Upper lobe of left lung (tissue), 4 donors: ENCODE measurements around the gene CCDC57.

ENCODE experiments used
- POLR2A ChIP-seq, 4 donors: fragments of 450-650 bp; IDR thresholded peaks; one replicate each; pipeline ENCODE4 v1.5.1; 2016 to 2017; ENCODE audit warnings: antibody characterized with exemption in 4 of 4, mild to moderate bottlenecking in 2 of 4
- POLR2AphosphoS5 ChIP-seq, 2 donors: sonication (generic); formaldehyde crosslinking; IDR thresholded peaks; one replicate each; pipeline ENCODE4 v1.5.1; 2017; ENCODE audit warnings: antibody characterized with exemption in 2 of 2
- TF ChIP-seq, protein P1 (sequence below), 6 experiments: fragments of 450-650 bp in 4 of 6; fragments of 200-600 bp in 2 of 6; sonication (generic) in 2 of 6; IDR thresholded peaks; one replicate each; pipeline ENCODE4 v1.5.1; 2016 to 2019; ENCODE audit warnings: antibody characterized with exemption in 6 of 6

DNA sequence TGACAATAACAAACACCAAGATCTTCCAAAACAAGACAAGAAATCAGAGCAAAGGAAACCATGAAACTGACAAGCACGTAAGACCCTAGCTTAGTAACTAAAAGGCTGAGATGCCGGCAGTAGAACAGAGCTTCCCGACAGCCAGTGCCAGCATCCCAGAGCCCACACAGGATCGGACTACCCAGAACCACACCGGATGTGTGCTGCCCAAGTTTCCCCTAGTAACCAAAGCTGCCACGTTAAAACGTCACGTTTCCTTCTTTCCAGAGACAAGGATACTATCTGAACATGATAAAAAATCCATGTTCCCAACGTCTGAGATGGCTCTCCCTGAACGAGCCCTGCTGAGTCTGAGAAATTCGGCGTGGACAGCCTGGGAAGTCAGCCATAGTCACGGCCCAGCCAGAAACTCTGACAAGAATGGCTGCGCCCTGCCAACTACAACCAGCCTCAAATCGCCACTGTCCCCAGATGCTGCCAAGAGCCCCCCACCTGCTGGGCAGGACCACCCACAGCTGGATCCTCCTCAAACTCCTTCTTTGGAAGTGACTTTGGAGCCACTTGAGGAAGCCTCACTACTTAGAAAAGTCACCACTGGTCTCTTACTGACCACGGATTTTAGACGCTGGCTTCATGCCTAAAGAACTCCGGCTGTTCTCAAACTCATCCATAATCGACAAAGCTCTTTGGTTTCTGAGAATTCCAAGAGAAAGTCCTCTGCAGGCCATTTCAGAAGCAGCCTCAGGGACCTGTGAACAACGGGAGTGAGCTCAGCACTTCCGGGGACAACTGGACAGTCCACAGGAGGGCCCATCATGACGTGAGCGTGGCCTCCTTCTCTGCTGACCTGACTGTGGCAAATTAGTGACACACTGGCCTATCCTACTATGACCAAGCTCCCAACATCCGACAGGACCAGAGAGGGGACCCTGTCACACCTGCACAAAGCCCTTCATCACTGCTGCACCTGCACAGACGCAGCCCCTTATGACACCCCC, 16.7 kb downstream of the CCDC57 start:
- TF ChIP-seq POLR2AphosphoS5 (IDR thresholded peaks at IDR 0.05) (no peak), POLR2A (IDR thresholded peaks at IDR 0.05) (no peak)
- TF ChIP-seq, protein P1, sequence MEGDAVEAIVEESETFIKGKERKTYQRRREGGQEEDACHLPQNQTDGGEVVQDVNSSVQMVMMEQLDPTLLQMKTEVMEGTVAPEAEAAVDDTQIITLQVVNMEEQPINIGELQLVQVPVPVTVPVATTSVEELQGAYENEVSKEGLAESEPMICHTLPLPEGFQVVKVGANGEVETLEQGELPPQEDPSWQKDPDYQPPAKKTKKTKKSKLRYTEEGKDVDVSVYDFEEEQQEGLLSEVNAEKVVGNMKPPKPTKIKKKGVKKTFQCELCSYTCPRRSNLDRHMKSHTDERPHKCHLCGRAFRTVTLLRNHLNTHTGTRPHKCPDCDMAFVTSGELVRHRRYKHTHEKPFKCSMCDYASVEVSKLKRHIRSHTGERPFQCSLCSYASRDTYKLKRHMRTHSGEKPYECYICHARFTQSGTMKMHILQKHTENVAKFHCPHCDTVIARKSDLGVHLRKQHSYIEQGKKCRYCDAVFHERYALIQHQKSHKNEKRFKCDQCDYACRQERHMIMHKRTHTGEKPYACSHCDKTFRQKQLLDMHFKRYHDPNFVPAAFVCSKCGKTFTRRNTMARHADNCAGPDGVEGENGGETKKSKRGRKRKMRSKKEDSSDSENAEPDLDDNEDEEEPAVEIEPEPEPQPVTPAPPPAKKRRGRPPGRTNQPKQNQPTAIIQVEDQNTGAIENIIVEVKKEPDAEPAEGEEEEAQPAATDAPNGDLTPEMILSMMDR (IDR thresholded peaks at IDR 0.05), result no peak
